Measurements from ENCODE around the gene EPOP. TPM values are rescaled to one million over a fixed set of nuclear protein-coding genes. Genes with fewer than 3 reads are reported as not detected.

EPOP gene
- total and polyA plus RNA-seq, 2 of the 13 experiments (the other 11 are each of a cell fraction or from before 2014, with no cell fraction given), result 14.7 to 37.8 TPM

- TF ChIP-seq ZNF703 (CRISPR knock-in tag; IDR thresholded peaks at IDR 0.05; ENCODE audit: borderline replicate concordance) (0 out of 2 replicates have a peak, but pooled peaks have one; percentile 60), ZKSCAN5 (CRISPR knock-in tag; IDR thresholded peaks at IDR 0.05) (no peak), BRD4 (CRISPR knock-in tag; IDR thresholded peaks at IDR 0.05) (peak; percentile 15; the same call in 1 of the 2 replicates), ZNF83 (CRISPR knock-in tag; IDR thresholded peaks at IDR 0.05; ENCODE audit: borderline replicate concordance) (no peak), SAP130 (CRISPR knock-in tag; IDR thresholded peaks at IDR 0.05; ENCODE audit: low read depth) (no peak; the same call in 1 of the 2 replicates), BORCS8-MEF2B (CRISPR knock-in tag; IDR thresholded peaks at IDR 0.05) (no peak), THAP7 (CRISPR knock-in tag; IDR thresholded peaks at IDR 0.05) (no peak), ZNF101 (CRISPR knock-in tag; IDR thresholded peaks at IDR 0.05; ENCODE audit: borderline replicate concordance, low read depth) (no peak), NFATC3 (CRISPR knock-in tag; IDR thresholded peaks at IDR 0.05) (no peak), POGK (CRISPR knock-in tag; conservative IDR thresholded peaks at IDR 0.05) (no peak), SALL1 (CRISPR knock-in tag; IDR thresholded peaks at IDR 0.05) (no peak), ZNF572 (CRISPR knock-in tag; IDR thresholded peaks at IDR 0.05) (0 out of 2 replicates have a peak, but pooled peaks have one; percentile 44), ZNF17 (CRISPR knock-in tag; IDR thresholded peaks at IDR 0.05) (no peak), U2AF1 (optimal IDR thresholded peaks at IDR 0.05; ENCODE audit: low read depth, low read length) (no peak), MED13 (CRISPR knock-in tag; IDR thresholded peaks at IDR 0.05) (no peak)
- TF ChIP-seq, protein P1, sequence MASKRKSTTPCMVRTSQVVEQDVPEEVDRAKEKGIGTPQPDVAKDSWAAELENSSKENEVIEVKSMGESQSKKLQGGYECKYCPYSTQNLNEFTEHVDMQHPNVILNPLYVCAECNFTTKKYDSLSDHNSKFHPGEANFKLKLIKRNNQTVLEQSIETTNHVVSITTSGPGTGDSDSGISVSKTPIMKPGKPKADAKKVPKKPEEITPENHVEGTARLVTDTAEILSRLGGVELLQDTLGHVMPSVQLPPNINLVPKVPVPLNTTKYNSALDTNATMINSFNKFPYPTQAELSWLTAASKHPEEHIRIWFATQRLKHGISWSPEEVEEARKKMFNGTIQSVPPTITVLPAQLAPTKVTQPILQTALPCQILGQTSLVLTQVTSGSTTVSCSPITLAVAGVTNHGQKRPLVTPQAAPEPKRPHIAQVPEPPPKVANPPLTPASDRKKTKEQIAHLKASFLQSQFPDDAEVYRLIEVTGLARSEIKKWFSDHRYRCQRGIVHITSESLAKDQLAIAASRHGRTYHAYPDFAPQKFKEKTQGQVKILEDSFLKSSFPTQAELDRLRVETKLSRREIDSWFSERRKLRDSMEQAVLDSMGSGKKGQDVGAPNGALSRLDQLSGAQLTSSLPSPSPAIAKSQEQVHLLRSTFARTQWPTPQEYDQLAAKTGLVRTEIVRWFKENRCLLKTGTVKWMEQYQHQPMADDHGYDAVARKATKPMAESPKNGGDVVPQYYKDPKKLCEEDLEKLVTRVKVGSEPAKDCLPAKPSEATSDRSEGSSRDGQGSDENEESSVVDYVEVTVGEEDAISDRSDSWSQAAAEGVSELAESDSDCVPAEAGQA (IDR thresholded peaks at IDR 0.05; ENCODE audit: low read depth), result no peak
- TF ChIP-seq, protein P1 (CRISPR knock-in tag; IDR thresholded peaks at IDR 0.05; ENCODE audit: borderline replicate concordance), result no peak
- TF ChIP-seq, protein P2, sequence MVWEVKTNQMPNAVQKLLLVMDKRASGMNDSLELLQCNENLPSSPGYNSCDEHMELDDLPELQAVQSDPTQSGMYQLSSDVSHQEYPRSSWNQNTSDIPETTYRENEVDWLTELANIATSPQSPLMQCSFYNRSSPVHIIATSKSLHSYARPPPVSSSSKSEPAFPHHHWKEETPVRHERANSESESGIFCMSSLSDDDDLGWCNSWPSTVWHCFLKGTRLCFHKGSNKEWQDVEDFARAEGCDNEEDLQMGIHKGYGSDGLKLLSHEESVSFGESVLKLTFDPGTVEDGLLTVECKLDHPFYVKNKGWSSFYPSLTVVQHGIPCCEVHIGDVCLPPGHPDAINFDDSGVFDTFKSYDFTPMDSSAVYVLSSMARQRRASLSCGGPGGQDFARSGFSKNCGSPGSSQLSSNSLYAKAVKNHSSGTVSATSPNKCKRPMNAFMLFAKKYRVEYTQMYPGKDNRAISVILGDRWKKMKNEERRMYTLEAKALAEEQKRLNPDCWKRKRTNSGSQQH (CRISPR knock-in tag; IDR thresholded peaks at IDR 0.05; ENCODE audit: low read depth), result no peak; the same call in 1 of the 2 replicates
- TF ChIP-seq, protein P3, sequence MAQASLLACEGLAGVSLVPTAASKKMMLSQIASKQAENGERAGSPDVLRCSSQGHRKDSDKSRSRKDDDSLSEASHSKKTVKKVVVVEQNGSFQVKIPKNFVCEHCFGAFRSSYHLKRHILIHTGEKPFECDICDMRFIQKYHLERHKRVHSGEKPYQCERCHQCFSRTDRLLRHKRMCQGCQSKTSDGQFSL (CRISPR knock-in tag; IDR thresholded peaks at IDR 0.05), result no peak
Observed at GRCh38 chr17:38701504-38702165, 26.9 kb upstream of the EPOP start (continued).
